HepG2 (cell line): ENCODE results near the gene PBX2. TPM values are rescaled to one million over a fixed set of nuclear protein-coding genes. Genes with fewer than 3 reads are reported as not detected.

Experiments used
- CHD2 ChIP-seq: IDR thresholded peaks from 2 replicates; pipeline ENCODE4 v1.6.1; 2011; ENCODE audit warnings: low read depth, low read length, improper control_type of control experiment
- ESRRA ChIP-seq: sonication (generic); formaldehyde crosslinking; IDR thresholded peaks from 2 replicates; pipeline ENCODE4 v1.5.1; 2020; ENCODE audit warnings: mild to moderate bottlenecking, low read depth, missing genetic modification reagents
- EZH2 ChIP-seq: conservative IDR thresholded peaks from 2 replicates; pipeline ENCODE4 v1.6.1; 2012; ENCODE audit warnings: mild to moderate bottlenecking, low read depth, low read length, moderate library complexity
- FOXK1 ChIP-seq: sonication (generic); formaldehyde crosslinking; IDR thresholded peaks from 2 replicates; pipeline ENCODE4 v1.4.0; 2020; ENCODE audit warnings: low read depth, missing genetic modification reagents, borderline replicate concordance
- MAFF ChIP-seq: IDR thresholded peaks from 2 replicates; pipeline ENCODE4 v1.6.1; 2011; ENCODE audit warnings: low read depth, low read length, improper control_type of control experiment
- MXD4 ChIP-seq: IDR thresholded peaks from 2 replicates; pipeline ENCODE4 v1.6.1; 2016; ENCODE audit warnings: mild to moderate bottlenecking, missing biosample characterization, missing genetic modification reagents
- NCOA2 ChIP-seq: sonication (generic); formaldehyde crosslinking; IDR thresholded peaks from 2 replicates; pipeline ENCODE4 v1.8.0; 2022; ENCODE audit warnings: inconsistent platforms
- NFKBIZ ChIP-seq: IDR thresholded peaks from 2 replicates; pipeline ENCODE4 v1.6.1; 2018; ENCODE audit warnings: missing genetic modification reagents, missing compliant biosample characterization
- PHF8 ChIP-seq: sonication (generic); formaldehyde crosslinking; IDR thresholded peaks from 2 replicates; pipeline ENCODE4 v1.5.0; 2020; ENCODE audit warnings: missing genetic modification reagents
- POLR2A ChIP-seq, 2 experiments: IDR thresholded peaks; 2 replicates each; pipeline ENCODE4 v1.6.1; 2011; ENCODE audit warnings: low read depth in 2 of 2, low read length in 2 of 2, mild to moderate bottlenecking in 1 of 2, moderate library complexity in 1 of 2; ENCODE audit not compliant: insufficient read depth in 1 of 2
- SCMH1 ChIP-seq: sonication (generic); formaldehyde crosslinking; IDR thresholded peaks from 2 replicates; pipeline ENCODE4 v1.9.0; 2021; ENCODE audit warnings: missing genetic modification reagents, mild to moderate bottlenecking, borderline replicate concordance
- SOX6 ChIP-seq, 2 experiments: fragments of 450-650 bp in 1 of 2; sonication (generic) in 1 of 2; formaldehyde crosslinking in 1 of 2; IDR thresholded peaks; 2 replicates each; pipeline versions ENCODE4 v1.4.0 to v1.6.1; 2017 to 2020; ENCODE audit warnings: antibody characterized with exemption in 1 of 2, mild to moderate bottlenecking in 1 of 2, missing genetic modification reagents in 1 of 2
- ZKSCAN5 ChIP-seq: sonication (generic); formaldehyde crosslinking; IDR thresholded peaks from 2 replicates; pipeline ENCODE4 v1.5.1; 2020; ENCODE audit warnings: mild to moderate bottlenecking, missing genetic modification reagents
- ZNF180 ChIP-seq: sonication (generic); formaldehyde crosslinking; IDR thresholded peaks from 2 replicates; pipeline ENCODE4 v1.4.0; 2020; ENCODE audit warnings: low read depth, missing genetic modification reagents, borderline replicate concordance
- ZNF280D ChIP-seq: sonication (generic); formaldehyde crosslinking; IDR thresholded peaks from 2 replicates; pipeline ENCODE4 v1.5.1; 2020; ENCODE audit warnings: mild to moderate bottlenecking, missing genetic modification reagents
- ZNF614 ChIP-seq: IDR thresholded peaks from 2 replicates; pipeline ENCODE4 v1.6.1; 2018; ENCODE audit warnings: missing biosample characterization, missing genetic modification reagents, inconsistent platforms, borderline replicate concordance
- ZNF780A ChIP-seq: sonication (generic); formaldehyde crosslinking; IDR thresholded peaks from 2 replicates; pipeline ENCODE4 v1.8.0; 2022; ENCODE audit warnings: mild to moderate bottlenecking, missing genetic modification reagents, moderate library complexity
- ZNF792 ChIP-seq: IDR thresholded peaks from 2 replicates; pipeline ENCODE4 v1.6.1; 2016
- ZSCAN30 ChIP-seq: sonication (generic); formaldehyde crosslinking; IDR thresholded peaks from 2 replicates; pipeline ENCODE4 v1.5.0; 2020; ENCODE audit warnings: mild to moderate bottlenecking, missing genetic modification reagents
- polyA plus RNA-seq, 8 experiments: library from polyadenylated mRNA; depleted of rRNA in 3 of 8; stranded (reverse) in 7 of 8; unstranded in 1 of 8; fragments of >200 nt; fragmentation: Illumina TruSeq in 4 of 8; extraction: Trizol in 4 of 8; gene quantifications; 2 replicates each; pipeline versions ENCODE4 v1.2.1 to v1.2.3, GENCODE V29; 2011 to 2016; ENCODE audit warnings: low read depth in 4 of 8, missing spikeins in 1 of 8, mixed read lengths in 1 of 8; ENCODE audit not compliant: insufficient read depth in 1 of 8
- total RNA-seq, 5 experiments: library from RNA; depleted of rRNA; stranded (reverse); fragments of >200 nt; fragmentation: Illumina TruSeq; extraction: Trizol; gene quantifications; 2 replicates each; pipeline ENCODE4 v1.2.3, GENCODE V29; 2016; ENCODE audit warnings: low read depth in 1 of 5
- TF ChIP-seq, protein P1 (sequence below): sonication (generic); formaldehyde crosslinking; IDR thresholded peaks from 2 replicates; pipeline ENCODE4 v1.8.1; 2023; ENCODE audit warnings: mild to moderate bottlenecking, missing genetic modification reagents
- TF ChIP-seq, protein P2 (sequence below): IDR thresholded peaks from 2 replicates; pipeline ENCODE4 v1.6.1; 2016; ENCODE audit warnings: mild to moderate bottlenecking
- TF ChIP-seq, protein P3 (sequence below): sonication (generic); formaldehyde crosslinking; IDR thresholded peaks from 2 replicates; pipeline ENCODE4 v1.4.0; 2020; ENCODE audit warnings: mild to moderate bottlenecking, missing genetic modification reagents

PBX2 gene
- total and polyA plus RNA-seq, 2 of the 13 experiments (the other 11 are each of a cell fraction or from before 2014, with no cell fraction given): 42.3 to 77.8 TPM

GRCh38 chr6:32190054-32190851 is at the start of gene PBX2 (continued):
- TF ChIP-seq, protein P1, sequence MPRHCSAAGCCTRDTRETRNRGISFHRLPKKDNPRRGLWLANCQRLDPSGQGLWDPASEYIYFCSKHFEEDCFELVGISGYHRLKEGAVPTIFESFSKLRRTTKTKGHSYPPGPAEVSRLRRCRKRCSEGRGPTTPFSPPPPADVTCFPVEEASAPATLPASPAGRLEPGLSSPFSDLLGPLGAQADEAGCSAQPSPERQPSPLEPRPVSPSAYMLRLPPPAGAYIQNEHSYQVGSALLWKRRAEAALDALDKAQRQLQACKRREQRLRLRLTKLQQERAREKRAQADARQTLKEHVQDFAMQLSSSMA: peak; percentile 59; the same call in 1 of the 2 replicates
- TF ChIP-seq SCMH1 (CRISPR knock-in tag) (no peak), ZNF180 (CRISPR knock-in tag) (no peak), MXD4 (CRISPR knock-in tag) (no peak), POLR2A (IDR thresholded peaks at IDR 0.05; ENCODE audit: insufficient read depth in 1 of 2, low read depth in 2 of 2, low read length in 2 of 2) (peak in 1 of 2 experiments; percentile 45; a peak in 1 of 4 replicates), MAFF (no peak), ESRRA (CRISPR knock-in tag) (0 out of 2 replicates have a peak, but pooled peaks have one; percentile 38), ZKSCAN5 (CRISPR knock-in tag) (peak; percentile 86), ZSCAN30 (CRISPR knock-in tag) (no peak), SOX6 (IDR thresholded peaks at IDR 0.05) (no peak), SOX6 (CRISPR knock-in tag; IDR thresholded peaks at IDR 0.05) (0 out of 2 replicates have a peak, but pooled peaks have one; percentile 38), PHF8 (CRISPR knock-in tag) (0 out of 2 replicates have a peak, but pooled peaks have one; percentile 33), ZNF792 (CRISPR knock-in tag) (peak; percentile 60), EZH2 (no peak), ZNF780A (CRISPR knock-in tag) (no peak), ZNF614 (CRISPR knock-in tag) (no peak; the same call in 1 of the 2 replicates), CHD2 (no peak), NCOA2 (CRISPR knock-in tag) (peak; percentile 16; the same call in 1 of the 2 replicates), NFKBIZ (CRISPR knock-in tag) (peak; percentile 17; the same call in 1 of the 2 replicates), ZNF280D (CRISPR knock-in tag) (no peak), FOXK1 (CRISPR knock-in tag) (peak; percentile 26; the same call in 1 of the 2 replicates)
- TF ChIP-seq, protein P2, sequence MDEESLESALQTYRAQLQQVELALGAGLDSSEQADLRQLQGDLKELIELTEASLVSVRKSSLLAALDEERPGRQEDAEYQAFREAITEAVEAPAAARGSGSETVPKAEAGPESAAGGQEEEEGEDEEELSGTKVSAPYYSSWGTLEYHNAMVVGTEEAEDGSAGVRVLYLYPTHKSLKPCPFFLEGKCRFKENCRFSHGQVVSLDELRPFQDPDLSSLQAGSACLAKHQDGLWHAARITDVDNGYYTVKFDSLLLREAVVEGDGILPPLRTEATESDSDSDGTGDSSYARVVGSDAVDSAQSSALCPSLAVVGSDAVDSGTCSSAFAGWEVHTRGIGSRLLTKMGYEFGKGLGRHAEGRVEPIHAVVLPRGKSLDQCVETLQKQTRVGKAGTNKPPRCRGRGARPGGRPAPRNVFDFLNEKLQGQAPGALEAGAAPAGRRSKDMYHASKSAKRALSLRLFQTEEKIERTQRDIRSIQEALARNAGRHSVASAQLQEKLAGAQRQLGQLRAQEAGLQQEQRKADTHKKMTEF (CRISPR knock-in tag): peak; percentile 46; the same call in 1 of the 2 replicates
- TF ChIP-seq, protein P3, sequence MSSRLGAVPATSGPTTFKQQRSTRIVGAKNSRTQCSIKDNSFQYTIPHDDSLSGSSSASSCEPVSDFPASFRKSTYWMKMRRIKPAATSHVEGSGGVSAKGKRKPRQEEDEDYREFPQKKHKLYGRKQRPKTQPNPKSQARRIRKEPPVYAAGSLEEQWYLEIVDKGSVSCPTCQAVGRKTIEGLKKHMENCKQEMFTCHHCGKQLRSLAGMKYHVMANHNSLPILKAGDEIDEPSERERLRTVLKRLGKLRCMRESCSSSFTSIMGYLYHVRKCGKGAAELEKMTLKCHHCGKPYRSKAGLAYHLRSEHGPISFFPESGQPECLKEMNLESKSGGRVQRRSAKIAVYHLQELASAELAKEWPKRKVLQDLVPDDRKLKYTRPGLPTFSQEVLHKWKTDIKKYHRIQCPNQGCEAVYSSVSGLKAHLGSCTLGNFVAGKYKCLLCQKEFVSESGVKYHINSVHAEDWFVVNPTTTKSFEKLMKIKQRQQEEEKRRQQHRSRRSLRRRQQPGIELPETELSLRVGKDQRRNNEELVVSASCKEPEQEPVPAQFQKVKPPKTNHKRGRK (CRISPR knock-in tag): no peak
